Measurements from ENCODE around the gene CAVIN3. TPM values are rescaled to one million over a fixed set of nuclear protein-coding genes. Genes with fewer than 3 reads are reported as not detected.

Gene CAVIN3
- total and polyA plus RNA-seq, 2 donors (not counting 1 experiment from before 2014, with no cell fraction given): not detected

DNA sequence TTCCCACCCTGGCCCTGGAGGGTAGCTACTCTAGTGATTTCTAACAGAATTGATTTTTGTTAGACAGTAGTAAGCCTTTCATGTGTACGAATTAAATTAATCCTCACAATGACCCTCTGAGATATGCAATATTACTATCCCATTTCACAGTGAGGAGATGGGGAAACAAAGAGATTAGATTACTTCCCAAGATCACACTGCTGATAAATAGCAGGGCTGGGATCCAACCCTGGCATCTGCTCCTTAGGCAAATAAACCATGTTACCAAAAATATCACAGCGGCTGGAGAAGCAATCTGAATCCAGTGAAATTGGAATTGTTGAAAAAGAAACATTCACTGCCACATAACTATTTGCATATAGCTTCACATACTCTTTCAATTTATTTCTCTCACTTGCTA is 12.8 kb upstream of the CAVIN3 start:
- H3K36me3 ChIP-seq (replicated peaks in 1 of 2; ENCODE audit: control extremely low read depth in 1 of 2, control insufficient read depth in 1 of 2, extremely low read depth in 1 of 2, insufficient read depth in 2 of 2, low read length in 1 of 2): no peaks in the 10 kb centered on the region
- H3K9ac ChIP-seq (ENCODE audit: low read length): no peak overlapping the region
- Mint-ChIP-seq H3K4me3 (no peak overlapping the region), H3K4me1 (no peaks in the 10 kb centered on the region), H3K27ac (no peak overlapping the region), H3K9me3 (ENCODE audit: insufficient read depth) (no peaks in the 10 kb centered on the region), H3K27me3 (peaks cover 39% of the 10 kb centered on the region)
- DNase-seq (no peak), ATAC-seq (ENCODE audit: low read depth) (no peak)
- no peaks in the 10 kb centered on the region for H3K9me3 ChIP-seq (ENCODE audit: control extremely low read depth in 1 of 3, control insufficient read depth in 2 of 3, insufficient read depth in 1 of 3, low read length in 2 of 3)
- no peak overlapping the region for H3K27ac ChIP-seq (ENCODE audit: low read length in 2 of 2)
- WGBS (ENCODE audit: insufficient coverage): no CpG with 5 or more reads among the region's 2 CpGs
- intact Hi-C loops (cut with micrococcal nuclease): no loop called here
- H2AFZ ChIP-seq (ENCODE audit: insufficient read depth, low read depth, low read length, poor library complexity, severe bottlenecking): no peak overlapping the region
- H3K27me3 ChIP-seq (replicated peaks in 1 of 4; ENCODE audit: control extremely low read depth in 1 of 4, control insufficient read depth in 3 of 4, insufficient read depth in 4 of 4, low read length in 3 of 4): peaks cover 0 to 10% (median 3%) of the 10 kb centered on the region in 4 experiments
- no peak overlapping the region for H3K4me2 ChIP-seq (replicated peaks; ENCODE audit: low read depth, low read length, poor library complexity, severe bottlenecking)
- no peaks in the 10 kb centered on the region for H3K79me2 ChIP-seq (ENCODE audit: control insufficient read depth, insufficient read depth, low read length)
- H3K4me1 ChIP-seq (ENCODE audit: control insufficient read depth in 2 of 2, insufficient read depth in 2 of 2, low read length in 2 of 2): no peaks in the 10 kb centered on the region
- POLR2A ChIA-PET: no interaction called here
- TF ChIP-seq, protein P1, sequence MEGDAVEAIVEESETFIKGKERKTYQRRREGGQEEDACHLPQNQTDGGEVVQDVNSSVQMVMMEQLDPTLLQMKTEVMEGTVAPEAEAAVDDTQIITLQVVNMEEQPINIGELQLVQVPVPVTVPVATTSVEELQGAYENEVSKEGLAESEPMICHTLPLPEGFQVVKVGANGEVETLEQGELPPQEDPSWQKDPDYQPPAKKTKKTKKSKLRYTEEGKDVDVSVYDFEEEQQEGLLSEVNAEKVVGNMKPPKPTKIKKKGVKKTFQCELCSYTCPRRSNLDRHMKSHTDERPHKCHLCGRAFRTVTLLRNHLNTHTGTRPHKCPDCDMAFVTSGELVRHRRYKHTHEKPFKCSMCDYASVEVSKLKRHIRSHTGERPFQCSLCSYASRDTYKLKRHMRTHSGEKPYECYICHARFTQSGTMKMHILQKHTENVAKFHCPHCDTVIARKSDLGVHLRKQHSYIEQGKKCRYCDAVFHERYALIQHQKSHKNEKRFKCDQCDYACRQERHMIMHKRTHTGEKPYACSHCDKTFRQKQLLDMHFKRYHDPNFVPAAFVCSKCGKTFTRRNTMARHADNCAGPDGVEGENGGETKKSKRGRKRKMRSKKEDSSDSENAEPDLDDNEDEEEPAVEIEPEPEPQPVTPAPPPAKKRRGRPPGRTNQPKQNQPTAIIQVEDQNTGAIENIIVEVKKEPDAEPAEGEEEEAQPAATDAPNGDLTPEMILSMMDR (IDR thresholded peaks at IDR 0.05): no peak
- TF ChIP-seq EZH2 (IDR thresholded peaks at IDR 0.05; ENCODE audit: borderline replicate concordance, insufficient read depth, low read depth, low read length, poor library complexity, severe bottlenecking): no peak
- H3K4me3 ChIP-seq (ENCODE audit: control extremely low read depth in 1 of 5, extremely low read depth in 1 of 5, insufficient read depth in 1 of 5, low read depth in 2 of 5, low read length in 4 of 5): no peak overlapping the region
- no peaks in the 10 kb centered on the region for H4K20me1 ChIP-seq (ENCODE audit: control insufficient read depth, insufficient read depth, low read length, poor library complexity, severe bottlenecking)
- CTCF ChIA-PET: no interaction called here

DNA sequence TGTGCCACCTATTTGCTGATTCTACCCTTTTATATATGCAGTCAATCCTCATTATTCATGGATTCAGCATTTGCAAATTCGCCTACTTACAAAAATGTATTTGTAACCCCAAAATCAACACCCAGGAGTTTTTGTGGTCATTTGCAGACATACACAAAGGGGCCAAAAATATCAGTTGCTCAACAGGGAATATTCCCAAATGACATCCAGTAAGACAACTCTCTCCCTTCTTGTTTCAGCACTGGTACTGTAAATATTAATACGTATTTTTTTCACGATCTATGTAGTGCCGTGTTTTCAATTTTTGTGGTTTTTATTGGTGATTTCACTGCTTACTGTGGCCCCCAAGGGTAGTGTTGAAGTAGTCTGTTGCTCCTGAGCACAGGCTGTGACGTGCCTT is 11.8 kb upstream of the CAVIN3 start:
- ATAC-seq (ENCODE audit: low read depth) (no peak), DNase-seq (no peak)
- no peak overlapping the region for H3K9ac ChIP-seq (ENCODE audit: low read length)
- no peaks in the 10 kb centered on the region for H3K36me3 ChIP-seq (replicated peaks in 1 of 2; ENCODE audit: control extremely low read depth in 1 of 2, control insufficient read depth in 1 of 2, extremely low read depth in 1 of 2, insufficient read depth in 2 of 2, low read length in 1 of 2)
- no peak overlapping the region for H3K27ac ChIP-seq (ENCODE audit: low read length in 2 of 2)
- H2AFZ ChIP-seq (ENCODE audit: insufficient read depth, low read depth, low read length, poor library complexity, severe bottlenecking): no peak overlapping the region
- WGBS (ENCODE audit: insufficient coverage): 97% methylated on average over 3 of the region's 5 CpGs
- intact Hi-C loops (cut with micrococcal nuclease): no loop called here
- Mint-ChIP-seq H3K4me3 (no peak overlapping the region), H3K27me3 (peaks cover 50% of the 10 kb centered on the region), H3K9me3 (ENCODE audit: insufficient read depth) (no peaks in the 10 kb centered on the region), H3K4me1 (no peaks in the 10 kb centered on the region), H3K27ac (no peak overlapping the region)
- H4K20me1 ChIP-seq (ENCODE audit: control insufficient read depth, insufficient read depth, low read length, poor library complexity, severe bottlenecking): no peaks in the 10 kb centered on the region
- ChIA-PET POLR2A (no interaction called here), CTCF (interaction anchor here (1.4 kb wide), 1 partner anchor 21 kb away, joined by 9 read pairs; no protein-coding TSS in a partner anchor)
- no peak overlapping the region for H3K4me2 ChIP-seq (replicated peaks; ENCODE audit: low read depth, low read length, poor library complexity, severe bottlenecking)
- H3K79me2 ChIP-seq (ENCODE audit: control insufficient read depth, insufficient read depth, low read length): no peaks in the 10 kb centered on the region
- peaks cover 0 to 17% (median 3%) of the 10 kb centered on the region in 4 experiments for H3K27me3 ChIP-seq (replicated peaks in 1 of 4; ENCODE audit: control extremely low read depth in 1 of 4, control insufficient read depth in 3 of 4, insufficient read depth in 4 of 4, low read length in 3 of 4)
- H3K4me1 ChIP-seq (ENCODE audit: control insufficient read depth in 2 of 2, insufficient read depth in 2 of 2, low read length in 2 of 2): no peaks in the 10 kb centered on the region
- no peak for TF ChIP-seq EZH2 (IDR thresholded peaks at IDR 0.05; ENCODE audit: borderline replicate concordance, insufficient read depth, low read depth, low read length, poor library complexity, severe bottlenecking)
- TF ChIP-seq, protein P1 (IDR thresholded peaks at IDR 0.05): no peak
- no peak overlapping the region for H3K4me3 ChIP-seq (ENCODE audit: control extremely low read depth in 1 of 5, extremely low read depth in 1 of 5, insufficient read depth in 1 of 5, low read depth in 2 of 5, low read length in 4 of 5)
- no peaks in the 10 kb centered on the region for H3K9me3 ChIP-seq (ENCODE audit: control extremely low read depth in 1 of 3, control insufficient read depth in 2 of 3, insufficient read depth in 1 of 3, low read length in 2 of 3)
